Ureter (tissue), 1 donor: ENCODE measurements around the gene AFG1L. TPM values are rescaled to one million over a fixed set of nuclear protein-coding genes. Genes with fewer than 3 reads are reported as not detected.
"Not testable (repeated sequence)": the region's sequence is repeated elsewhere in the genome, so short reads cannot be mapped to it uniquely, and the experiment has no call there.

ENCODE experiments used
- DNase-seq: peaks from one replicate; pipeline ENCODE4 v3.0.0-alpha.2; 2020; ENCODE audit warnings: low spot score
- total RNA-seq: library from RNA; stranded (reverse); gene quantifications from one replicate; pipeline ENCODE4 v1.2.4, GENCODE V29; 2023
- donor health status: DM: yes; HTN: yes; CAD: no.

The AFG1L gene
- total RNA-seq, 1 donor from 2014 or later = 14.5 TPM

- no peak for DNase-seq
Measured at GRCh38 chr6:108518714-108519576, 224.1 kb downstream of the AFG1L start.

GRCh38 chr6:108521616-108522107 is 226.8 kb downstream of the AFG1L start:
- DNase-seq = no peak

- DNase-seq = no peak
Measured at GRCh38 chr6:108523697-108524096, 228.8 kb downstream of the AFG1L start.

- no peak for DNase-seq
Measured at GRCh38 chr6:108524528-108525248, 229.8 kb downstream of the AFG1L start.

DNA sequence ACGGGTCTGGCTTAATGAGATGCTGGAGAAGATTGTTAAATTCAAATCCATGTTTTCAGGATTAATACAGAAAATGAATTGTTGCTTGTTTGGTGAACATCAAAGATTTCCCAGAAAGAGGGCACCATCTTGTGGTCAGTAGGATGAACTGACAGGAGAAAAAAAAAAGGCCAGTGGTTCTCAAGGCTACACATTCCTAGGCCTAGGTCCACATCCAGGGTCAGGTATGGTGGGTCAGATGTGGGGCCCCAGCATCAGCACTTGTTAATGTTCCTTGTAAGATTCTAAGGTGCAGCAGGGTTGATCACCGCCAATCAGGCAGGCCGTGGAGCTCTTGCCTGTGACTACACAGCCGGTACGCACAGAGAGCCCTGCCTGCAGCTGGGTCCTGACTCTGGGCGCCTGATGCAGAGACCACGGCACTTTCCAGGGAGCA is 231.9 kb downstream of the AFG1L start:
- DNase-seq = no peak

DNA sequence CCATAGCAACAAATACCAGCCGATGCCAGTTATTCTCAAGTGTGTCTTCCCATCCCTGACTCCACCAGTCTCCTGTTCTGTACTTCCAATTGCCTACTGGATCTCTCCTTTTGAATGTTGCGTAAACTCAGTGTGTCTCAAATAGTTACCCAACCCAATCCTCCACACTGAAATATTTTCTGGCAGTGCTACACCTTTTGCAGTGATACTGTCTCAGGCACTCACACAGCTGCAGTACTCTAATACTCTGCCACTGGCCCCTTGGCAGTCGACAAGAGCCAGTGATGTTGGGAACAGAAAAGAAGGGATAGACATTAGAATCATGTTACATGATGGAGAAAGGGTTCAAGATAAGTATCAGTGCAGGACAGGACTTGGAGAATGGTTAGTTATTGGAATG is 234.0 kb downstream of the AFG1L start:
- no peak for DNase-seq

GRCh38 chr6:108531332-108531731 is 236.5 kb downstream of the AFG1L start:
- no peak for DNase-seq

DNA sequence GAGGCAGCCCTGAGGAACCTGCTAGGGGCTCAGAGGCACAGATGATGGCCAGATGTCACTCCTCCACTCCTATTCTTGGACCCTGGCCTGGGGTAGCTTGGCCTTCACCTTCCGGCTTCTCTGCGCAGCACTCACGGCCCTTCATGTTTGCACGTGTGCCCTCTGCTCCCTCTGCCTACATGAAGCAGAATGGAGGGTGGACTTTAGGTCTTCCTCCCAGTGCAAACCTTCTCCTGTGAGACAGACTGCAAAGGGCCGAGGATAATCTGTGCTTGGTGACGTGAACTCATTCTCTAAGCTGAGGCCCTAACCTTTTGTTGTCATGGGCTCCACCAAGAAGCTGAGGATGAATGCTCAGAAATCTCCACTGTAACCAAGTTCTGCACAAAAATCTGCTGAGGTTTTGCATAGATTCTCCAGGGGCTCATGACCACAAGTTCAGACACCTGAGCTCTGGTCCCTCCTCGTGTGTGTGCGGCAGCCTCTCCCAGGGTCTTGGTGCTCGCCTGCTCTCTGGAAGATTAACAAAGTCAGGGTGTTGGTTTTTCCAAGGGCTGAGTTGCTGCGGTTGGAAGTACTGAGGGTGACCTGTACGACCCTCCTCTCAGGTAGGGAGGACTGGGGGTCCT is 240.4 kb downstream of the AFG1L start:
- DNase-seq = no peak

GRCh38 chr6:108535920-108536535 is 241.2 kb downstream of the AFG1L start:
- DNase-seq = not testable (repeated sequence)

DNA sequence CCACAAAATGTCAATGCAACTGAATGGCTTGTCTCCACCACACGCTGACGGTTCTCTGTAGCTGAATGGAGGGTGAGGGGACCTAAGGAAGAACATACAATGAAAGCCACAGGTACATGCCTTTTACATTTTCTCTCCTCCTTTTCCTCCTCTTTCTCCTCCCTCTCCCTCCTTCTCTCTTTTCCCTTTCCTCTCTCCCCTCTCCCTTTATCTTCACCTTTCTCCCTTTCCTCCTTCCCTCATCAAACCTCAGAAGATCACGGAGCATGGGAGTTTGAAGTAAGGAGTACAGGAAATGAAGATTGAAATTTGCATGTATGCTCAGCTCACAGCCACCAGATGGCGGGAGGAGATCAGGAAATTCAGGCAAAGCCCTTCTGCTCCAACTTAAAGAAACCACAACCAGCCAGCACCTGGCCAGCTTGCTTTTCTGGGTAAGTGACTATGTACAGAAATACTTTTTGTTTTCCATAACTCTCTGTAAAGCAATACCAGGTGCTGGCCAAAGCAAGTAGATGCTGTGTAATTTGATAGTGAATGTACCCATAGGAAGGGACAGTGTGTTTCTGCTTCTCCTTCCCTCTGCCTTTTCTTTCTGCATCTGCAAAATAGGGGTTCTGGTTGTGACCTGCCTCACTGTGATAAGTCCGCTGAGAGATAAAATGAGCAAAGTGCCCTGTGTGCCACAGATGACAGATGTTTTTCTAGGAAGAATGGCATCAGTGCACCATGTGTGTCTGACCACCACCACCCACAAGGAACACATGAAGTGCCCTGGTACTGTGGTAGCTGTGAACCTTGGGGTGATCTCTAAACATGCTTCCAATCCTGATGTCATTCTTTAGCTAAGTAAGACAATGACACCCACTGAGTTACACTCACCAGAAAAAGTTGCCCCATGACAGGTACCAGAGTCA is 247.2 kb downstream of the AFG1L start:
- DNase-seq = peak; percentile 83

- no peak for DNase-seq
Measured at GRCh38 chr6:108543175-108543940, 248.5 kb downstream of the AFG1L start.

DNA sequence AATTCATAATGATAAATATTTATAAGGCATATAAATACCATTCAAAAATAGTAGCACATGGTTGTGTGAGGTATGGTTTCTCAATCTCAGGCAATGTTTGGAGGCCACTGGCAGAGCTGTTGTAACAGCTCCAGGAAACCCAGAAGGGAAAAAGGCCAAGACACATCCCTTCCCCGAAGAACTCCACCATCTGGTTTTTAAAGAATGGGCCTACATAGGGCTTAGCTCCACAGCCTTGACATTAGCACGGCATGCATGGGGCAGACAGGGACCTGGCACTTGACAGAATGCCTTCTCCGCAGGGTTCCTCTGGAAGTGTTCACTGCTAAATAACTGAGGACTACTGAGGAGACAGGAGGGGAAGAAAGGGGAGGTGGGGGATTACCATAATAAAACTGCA is 249.8 kb downstream of the AFG1L start:
- DNase-seq = no peak

DNA sequence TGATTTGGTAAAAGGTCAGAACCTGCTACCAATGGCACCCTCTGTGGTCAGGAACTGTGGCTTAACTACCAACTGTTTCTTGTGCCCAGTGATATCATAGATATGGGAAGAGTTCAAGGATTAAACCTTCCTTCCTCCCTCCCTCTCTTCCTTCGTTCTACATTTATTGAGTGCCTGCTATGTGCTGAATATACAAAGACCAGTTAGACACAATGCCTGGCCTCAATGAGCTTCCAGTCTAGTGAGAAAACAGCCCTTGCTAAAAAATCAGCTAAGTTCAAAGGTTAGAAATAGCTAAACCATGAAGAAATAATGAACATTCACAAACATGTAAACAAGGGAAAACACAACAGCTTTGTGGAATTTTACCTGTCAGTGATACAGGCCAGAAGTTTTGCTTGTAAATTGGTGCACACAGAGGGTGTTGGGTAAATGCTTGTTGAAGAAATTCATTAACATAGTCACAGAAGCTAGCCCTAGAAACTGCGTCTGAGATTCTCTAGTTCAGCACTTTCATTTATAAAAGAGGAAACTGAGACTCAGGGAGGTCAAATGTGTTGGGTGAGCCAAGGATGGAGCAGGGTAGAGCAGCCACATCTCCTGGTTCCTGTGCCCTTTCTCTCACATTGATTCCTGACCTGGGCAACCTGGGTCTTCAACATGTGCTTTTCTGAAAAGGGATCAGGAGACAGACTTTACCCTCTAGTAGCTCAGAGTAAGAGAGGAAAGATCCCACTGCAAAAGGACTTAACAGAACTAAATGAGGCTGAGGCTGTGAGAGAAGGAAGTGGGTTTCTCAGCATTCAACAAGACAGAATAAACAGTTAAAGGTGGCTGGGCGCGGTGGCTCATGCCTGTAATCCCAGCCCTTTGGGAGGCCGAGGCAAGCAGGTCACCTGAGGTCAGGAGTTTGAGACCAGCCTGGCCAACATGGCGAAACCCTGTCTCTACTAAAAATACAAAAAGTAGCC is 251.5 kb downstream of the AFG1L start:
- DNase-seq = no peak

GRCh38 chr6:108549241-108549640 is 254.4 kb downstream of the AFG1L start:
- no peak for DNase-seq

DNA sequence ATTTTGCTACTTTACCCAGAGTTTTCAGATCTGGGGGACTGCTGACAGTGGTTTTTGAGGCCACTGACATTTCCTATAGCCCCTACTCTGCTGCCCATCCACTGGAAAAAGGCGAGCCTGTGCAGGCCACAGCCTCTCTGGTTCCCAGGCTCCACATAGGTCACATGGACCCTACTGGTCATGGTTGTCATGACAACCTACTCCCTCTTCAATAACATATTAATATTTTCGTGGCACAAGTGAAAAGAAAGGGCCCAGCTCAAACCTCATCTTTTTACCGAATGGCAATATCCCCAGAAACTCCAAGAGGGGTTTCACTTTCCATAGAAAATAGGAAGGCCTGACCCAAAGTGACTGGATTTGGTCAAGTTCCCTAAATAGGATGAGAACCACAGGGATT is 254.9 kb downstream of the AFG1L start:
- DNase-seq = no peak

GRCh38 chr6:108550256-108550655 is 255.4 kb downstream of the AFG1L start:
- DNase-seq = no peak

- peak; percentile 39 for DNase-seq
Measured at GRCh38 chr6:108555399-108556052, 260.7 kb downstream of the AFG1L start.

GRCh38 chr6:108556250-108556649 is 261.4 kb downstream of the AFG1L start:
- DNase-seq = peak; percentile 39
